Measurements from ENCODE around the gene PREP.
"Not testable (repeated sequence)": the region's sequence is repeated elsewhere in the genome, so short reads cannot be mapped to it uniquely, and the experiment has no call there.

DNA sequence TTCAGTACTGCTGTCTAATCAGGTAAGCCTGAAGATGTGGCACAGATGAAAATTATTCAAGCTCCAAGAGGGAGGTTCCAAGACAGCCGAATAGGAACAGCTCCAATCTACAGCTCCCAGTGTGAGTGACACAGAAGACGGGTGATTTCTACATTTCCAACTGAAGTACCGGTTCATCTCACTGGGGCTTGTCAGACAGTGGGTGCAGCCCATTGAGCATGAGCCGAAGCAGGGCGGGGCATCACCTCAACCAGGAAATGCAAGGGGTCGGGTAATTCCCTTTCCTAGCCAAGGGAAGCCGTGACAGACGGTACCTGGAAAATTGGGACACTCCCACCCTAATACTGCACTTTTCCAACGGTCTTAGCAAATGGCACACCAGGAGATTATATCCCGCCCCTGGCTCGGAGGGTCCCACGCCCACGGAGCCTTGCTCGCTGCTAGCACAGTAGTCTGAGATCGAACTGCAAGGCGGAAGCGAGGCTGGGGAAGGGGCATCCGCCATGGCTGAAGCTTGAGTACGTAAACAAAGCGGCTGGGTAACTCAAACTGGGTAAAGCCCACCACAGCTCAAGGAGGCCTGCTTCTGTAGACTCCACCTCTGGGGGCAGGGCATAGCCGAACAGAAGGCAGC is 64.4 kb downstream of the PREP start:
- TF ChIP-seq, protein P1, sequence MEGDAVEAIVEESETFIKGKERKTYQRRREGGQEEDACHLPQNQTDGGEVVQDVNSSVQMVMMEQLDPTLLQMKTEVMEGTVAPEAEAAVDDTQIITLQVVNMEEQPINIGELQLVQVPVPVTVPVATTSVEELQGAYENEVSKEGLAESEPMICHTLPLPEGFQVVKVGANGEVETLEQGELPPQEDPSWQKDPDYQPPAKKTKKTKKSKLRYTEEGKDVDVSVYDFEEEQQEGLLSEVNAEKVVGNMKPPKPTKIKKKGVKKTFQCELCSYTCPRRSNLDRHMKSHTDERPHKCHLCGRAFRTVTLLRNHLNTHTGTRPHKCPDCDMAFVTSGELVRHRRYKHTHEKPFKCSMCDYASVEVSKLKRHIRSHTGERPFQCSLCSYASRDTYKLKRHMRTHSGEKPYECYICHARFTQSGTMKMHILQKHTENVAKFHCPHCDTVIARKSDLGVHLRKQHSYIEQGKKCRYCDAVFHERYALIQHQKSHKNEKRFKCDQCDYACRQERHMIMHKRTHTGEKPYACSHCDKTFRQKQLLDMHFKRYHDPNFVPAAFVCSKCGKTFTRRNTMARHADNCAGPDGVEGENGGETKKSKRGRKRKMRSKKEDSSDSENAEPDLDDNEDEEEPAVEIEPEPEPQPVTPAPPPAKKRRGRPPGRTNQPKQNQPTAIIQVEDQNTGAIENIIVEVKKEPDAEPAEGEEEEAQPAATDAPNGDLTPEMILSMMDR (IDR thresholded peaks at IDR 0.05): not testable (repeated sequence)
- TF ChIP-seq POLR2A (IDR thresholded peaks at IDR 0.05): not testable (repeated sequence)
